Stimulated activated CD8-positive, alpha-beta memory T cell treated with anti-CD3 and anti-CD28 coated beads, Interleukin-12 subunit alpha, Interleukin-12 subunit beta, amount 100 ng/mL, for 4 hours (primary cell): ENCODE results near the gene ZMYM4.

Experiments used
- DNase-seq: peaks from one replicate; pipeline ENCODE4 v3.0.0-alpha.2; 2020; ENCODE audit warnings: low read depth

ZMYM4 gene

GRCh38 chr1:35278886-35279554, 10.5 kb downstream of the ZMYM4 start:
- no peak for DNase-seq

GRCh38 chr1:35279555-35279904, 11.0 kb downstream of the ZMYM4 start:
- DNase-seq = no peak

- DNase-seq = no peak
Observed at GRCh38 chr1:35280006-35280405, 11.5 kb downstream of the ZMYM4 start.

GRCh38 chr1:35281565-35281964, 13.1 kb downstream of the ZMYM4 start:
- DNase-seq = no peak

GRCh38 chr1:35282172-35282571, 13.7 kb downstream of the ZMYM4 start:
- no peak for DNase-seq

- no peak for DNase-seq
Observed at GRCh38 chr1:35284852-35285251, 16.3 kb downstream of the ZMYM4 start.

GRCh38 chr1:35285771-35286606, 17.5 kb downstream of the ZMYM4 start:
- DNase-seq = no peak

GRCh38 chr1:35287807-35288640, 19.5 kb downstream of the ZMYM4 start:
- DNase-seq = no peak

- DNase-seq = no peak
Observed at GRCh38 chr1:35288761-35289160, 20.3 kb downstream of the ZMYM4 start.

- DNase-seq = no peak
Observed at GRCh38 chr1:35290452-35290851, 21.9 kb downstream of the ZMYM4 start.

GRCh38 chr1:35294809-35295208, 26.3 kb downstream of the ZMYM4 start:
- no peak for DNase-seq

GRCh38 chr1:35297886-35298285, 29.4 kb downstream of the ZMYM4 start:
- DNase-seq = no peak

- DNase-seq = no peak
Observed at GRCh38 chr1:35298464-35298863, 30.0 kb downstream of the ZMYM4 start.

GRCh38 chr1:35300376-35300775, 31.9 kb downstream of the ZMYM4 start:
- no peak for DNase-seq

- no peak for DNase-seq
Observed at GRCh38 chr1:35301674-35302392, 33.3 kb downstream of the ZMYM4 start.

GRCh38 chr1:35305383-35305782, 36.9 kb downstream of the ZMYM4 start:
- DNase-seq = no peak

- DNase-seq = no peak
Observed at GRCh38 chr1:35315649-35316048, 47.1 kb downstream of the ZMYM4 start.

- no peak for DNase-seq
Observed at GRCh38 chr1:35316264-35316663, 47.8 kb downstream of the ZMYM4 start.

GRCh38 chr1:35319988-35320713, 51.6 kb downstream of the ZMYM4 start:
- no peak for DNase-seq

GRCh38 chr1:35320937-35321336, 52.4 kb downstream of the ZMYM4 start:
- no peak for DNase-seq

- DNase-seq = no peak
Observed at GRCh38 chr1:35324486-35324885, 56.0 kb downstream of the ZMYM4 start.
